Natural killer cell (primary cell): ENCODE measurements around the gene GGT7. TPM values are rescaled to one million over a fixed set of nuclear protein-coding genes. Genes with fewer than 3 reads are reported as not detected.
"Not testable (repeated sequence)": the region's sequence is repeated elsewhere in the genome, so short reads cannot be mapped to it uniquely, and the experiment has no call there.

Source experiments
- ATAC-seq, 3 donors: fragments of 150-1000 bp in 2 of 3; fragments of 200-7000 bp in 1 of 3; cut with Tn5 transposase; 1 replicate in 1 of 3; 2 replicates in 2 of 3; pipeline ENCODE4 v1.10.0; 2021; ENCODE audit warnings: mild to moderate bottlenecking in 2 of 3, moderate library complexity in 2 of 3
- DNase-seq, 2 donors: peaks; one replicate each; pipeline versions ENCODE4 v3.0.0 to v3.0.0-alpha.2; 2013 to 2021; ENCODE audit warnings: mixed read lengths in 1 of 2
- H3K27ac ChIP-seq: one replicate; pipeline ENCODE4 v1.5.1; 2013; ENCODE audit warnings: mild to moderate bottlenecking, low read length
- H3K27me3 ChIP-seq: one replicate; pipeline ENCODE4 v1.6.1; 2013; ENCODE audit warnings: low read length; ENCODE audit not compliant: control insufficient read depth, insufficient read depth
- H3K36me3 ChIP-seq: one replicate; pipeline ENCODE4 v1.6.1; 2013; ENCODE audit warnings: low read length; ENCODE audit not compliant: control insufficient read depth, insufficient read depth
- H3K4me1 ChIP-seq: one replicate; pipeline ENCODE4 v1.6.1; 2013; ENCODE audit warnings: low read length; ENCODE audit not compliant: control insufficient read depth, insufficient read depth
- H3K4me3 ChIP-seq: one replicate; pipeline ENCODE4 v1.5.1; 2013; ENCODE audit warnings: low read length
- H3K9me3 ChIP-seq: one replicate; pipeline ENCODE4 v1.6.1; 2013; ENCODE audit warnings: low read length; ENCODE audit not compliant: control insufficient read depth, insufficient read depth
- H3K27ac Mint-ChIP-seq, 2 donors: one replicate each; pipeline ENCODE4 v1.8.0; 2022; ENCODE audit warnings: mild to moderate bottlenecking in 2 of 2, mixed read lengths in 2 of 2, moderate library complexity in 1 of 2
- H3K27me3 Mint-ChIP-seq, 2 donors: one replicate each; pipeline ENCODE4 v1.8.0; 2022; ENCODE audit warnings: low read depth in 2 of 2, mixed read lengths in 2 of 2
- H3K36me3 Mint-ChIP-seq: one replicate; pipeline ENCODE4 v1.8.0; 2022; ENCODE audit warnings: mixed read lengths
- H3K4me1 Mint-ChIP-seq, 2 donors: one replicate each; pipeline ENCODE4 v1.8.0; 2022; ENCODE audit warnings: mixed read lengths in 2 of 2
- H3K4me3 Mint-ChIP-seq: one replicate; pipeline ENCODE4 v1.8.0; 2022; ENCODE audit warnings: mild to moderate bottlenecking, moderate library complexity, mixed read lengths
- H3K9me3 Mint-ChIP-seq, 2 donors: one replicate each; pipeline ENCODE4 v1.8.0; 2022; ENCODE audit warnings: mixed read lengths in 2 of 2
- CTCF ChIP-seq: fragments of 200-600 bp; IDR thresholded peaks from one replicate; pipeline ENCODE4 v1.8.0; 2022; ENCODE audit warnings: antibody characterized with exemption
- WGBS: methylation state at CpG from one replicate; pipeline ENCODE4 v1.1.7; 2013; ENCODE audit warnings: missing lambda C conversion rate; ENCODE audit not compliant: insufficient coverage; 5-methylcytosine and 5-hydroxymethylcytosine counted together
- intact Hi-C: fragments of 100-400 bp; cut with micrococcal nuclease; formaldehyde crosslinking; loops from one replicate; pipeline ENCODE4 v1.14.2; 2022
- total RNA-seq, 4 donors: library from RNA; stranded (reverse); fragments of 120-200 nt in 1 of 4; gene quantifications; one replicate each; pipeline versions ENCODE4 v1.2.3 to v1.2.4, GENCODE V29; 2013 to 2022

The GGT7 gene
- total RNA-seq, 3 donors from 2014 or later (not counting 1 experiment from before 2014, with no cell fraction given) = 7.4 to 12.8 (median 12.1) TPM

DNA sequence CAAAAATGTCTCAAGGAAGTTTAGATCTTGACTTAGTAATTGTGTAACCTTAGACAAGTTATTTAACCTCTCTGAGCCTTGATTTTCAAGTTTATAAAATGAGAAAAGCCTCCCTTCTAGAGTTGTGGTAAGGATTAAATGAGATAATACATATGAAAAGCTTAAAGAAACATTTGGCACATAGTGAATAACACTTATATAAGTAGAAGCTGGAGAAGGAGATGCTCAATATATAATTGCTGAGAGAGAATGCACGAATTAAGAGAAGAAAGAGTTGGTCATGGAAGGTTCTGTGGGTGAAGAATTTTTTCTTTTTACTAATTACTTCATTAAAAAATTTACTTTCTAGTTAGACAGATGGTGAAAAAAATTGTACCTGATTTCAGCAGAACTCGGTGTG is 9.0 kb upstream of the GGT7 start:
- no peak overlapping the region for H3K27ac ChIP-seq
- WGBS = 83% methylated on average over 1 of the region's 2 CpGs
- Mint-ChIP-seq H3K36me3 (no peaks in the 10 kb centered on the region), H3K4me1 (peaks cover 5 to 6% of the 10 kb centered on the region in 2 donors), H3K27ac (no peak overlapping the region), H3K4me3 (no peak overlapping the region), H3K9me3 (no peaks in the 10 kb centered on the region), H3K27me3 (peaks cover 6 to 13% of the 10 kb centered on the region in 2 donors)
- TF ChIP-seq CTCF = no peak
- ATAC-seq = no peak
- no peaks in the 10 kb centered on the region for H3K9me3 ChIP-seq
- H3K4me3 ChIP-seq = no peak overlapping the region
- H3K27me3 ChIP-seq = no peaks in the 10 kb centered on the region
- peaks cover 6% of the 10 kb centered on the region for H3K4me1 ChIP-seq
- H3K36me3 ChIP-seq = no peaks in the 10 kb centered on the region
- no peak for DNase-seq
- intact Hi-C loops = no loop called here

DNA sequence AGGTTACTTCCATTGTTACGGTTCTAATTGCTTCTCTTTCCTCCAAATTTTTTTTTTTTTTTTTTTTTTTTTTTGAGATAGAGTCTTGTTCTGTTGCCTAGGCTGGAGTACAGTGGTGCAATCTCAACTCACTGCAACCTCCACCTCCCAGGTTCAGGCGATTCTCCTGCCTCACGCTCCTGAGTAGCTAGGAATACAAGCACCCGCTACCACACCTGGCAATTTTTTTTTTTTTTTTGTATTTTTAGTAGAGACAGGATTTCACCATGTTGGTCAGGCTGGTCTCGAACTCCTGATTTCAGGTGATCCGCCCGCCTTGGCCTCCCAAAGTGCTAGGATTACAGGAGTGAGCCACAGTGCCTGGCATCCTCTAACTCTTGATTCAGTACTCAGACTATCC is 8.3 kb upstream of the GGT7 start:
- H3K36me3 Mint-ChIP-seq, DNase-seq, intact Hi-C loops, H3K4me3 Mint-ChIP-seq, H3K4me3 ChIP-seq, H3K9me3 Mint-ChIP-seq, H3K36me3 ChIP-seq, H3K27ac ChIP-seq, H3K27me3 ChIP-seq, H3K4me1 ChIP-seq, ATAC-seq, H3K27ac Mint-ChIP-seq, H3K9me3 ChIP-seq: not testable (repeated sequence)
- H3K27me3 Mint-ChIP-seq = peaks cover 6 to 10% of the 10 kb centered on the region in 2 donors
- 85% methylated on average over 4 of the region's 7 CpGs for WGBS
- peaks cover 9 to 13% of the 10 kb centered on the region in 2 donors for H3K4me1 Mint-ChIP-seq

DNA sequence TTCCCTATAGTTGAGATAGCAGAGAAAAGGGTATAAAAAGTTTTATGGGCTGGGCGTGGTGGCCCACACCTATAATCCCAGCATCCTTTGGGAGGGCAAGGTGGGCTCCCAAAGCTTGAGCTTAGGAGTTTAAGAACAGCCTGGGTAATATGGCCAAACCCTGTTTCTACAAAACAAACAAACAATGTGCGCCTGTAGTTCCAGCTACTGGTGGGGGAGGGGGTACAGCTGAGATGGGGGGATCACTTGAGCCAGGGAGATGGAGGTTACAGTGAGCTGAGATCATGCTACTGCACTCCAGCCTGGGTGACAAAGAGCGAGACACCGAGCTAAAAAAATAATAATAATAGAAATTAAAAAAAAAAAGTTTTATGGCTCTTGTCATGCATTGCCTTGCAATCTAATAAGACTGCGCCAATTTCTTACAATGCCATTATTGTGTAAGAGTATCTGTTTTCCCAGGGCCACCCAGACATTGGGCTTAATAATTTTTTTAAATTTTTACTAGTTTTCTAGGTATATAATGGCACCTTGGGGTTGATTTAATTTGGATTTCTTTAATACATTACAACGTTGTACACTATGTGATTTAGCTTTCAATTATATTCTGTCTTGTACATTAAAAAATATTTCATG is 7.7 kb upstream of the GGT7 start:
- 100% methylated on average over 4 of the region's 6 CpGs for WGBS
- no peak for DNase-seq
- TF ChIP-seq CTCF = no peak
- ATAC-seq = no peak
- Mint-ChIP-seq H3K4me3 (no peak overlapping the region), H3K9me3 (no peaks in the 10 kb centered on the region), H3K27me3 (peaks cover 6 to 13% of the 10 kb centered on the region in 2 donors), H3K4me1 (peaks cover 15 to 18% of the 10 kb centered on the region in 2 donors), H3K36me3 (no peaks in the 10 kb centered on the region), H3K27ac (no peak overlapping the region)
- Histone ChIP-seq H3K4me3 (no peak overlapping the region), H3K27ac (no peak overlapping the region), H3K4me1 (peaks cover 14% of the 10 kb centered on the region), H3K27me3 (no peaks in the 10 kb centered on the region), H3K9me3 (no peaks in the 10 kb centered on the region), H3K36me3 (no peaks in the 10 kb centered on the region)
- intact Hi-C loops = no loop called here

- H3K4me1 ChIP-seq = peaks cover 39% of the 10 kb centered on the region
- Mint-ChIP-seq H3K27me3 (peaks cover 11 to 24% of the 10 kb centered on the region in 2 donors), H3K9me3 (no peaks in the 10 kb centered on the region), H3K27ac (peak within 1 kb of the TSS; percentile 18 to 78), H3K4me3 (peak within 1 kb of the TSS; percentile 91), H3K36me3 (no peaks in the 10 kb centered on the region), H3K4me1 (peaks cover 34 to 48% of the 10 kb centered on the region in 2 donors)
- H3K27ac ChIP-seq = peak within 1 kb of the TSS; percentile 54
- no peaks in the 10 kb centered on the region for H3K36me3 ChIP-seq
- H3K9me3 ChIP-seq = no peaks in the 10 kb centered on the region
- ATAC-seq (peak; percentile 85 to 92 (median 85)), DNase-seq (peak; percentile 86 to 92)
- 1% methylated on average over 61 of the region's 63 CpGs for WGBS
- peak within 1 kb of the TSS; percentile 54 for H3K4me3 ChIP-seq
- intact Hi-C loops = loop anchor here (1.0 kb wide), 1 partner anchor 79 kb away; the partner anchor contains the start of genes GSS and MYH7B
- no peaks in the 10 kb centered on the region for H3K27me3 ChIP-seq
- no peak for TF ChIP-seq CTCF
These were observed 4.0 kb upstream of the GGT7 start, which contains the start of gene ACSS2 for GRCh38 chr20:34876406-34877282. ACSS2 (plus strand) TSS chr20:34876612; CDS start chr20:34876646, 34 bp downstream.
